NCI-H2107 (cell line): ENCODE data around the gene RENBP.
A peak's percentile ranks its signal among the peaks of the same experiment; 100 is the strongest.
"Not testable (repeated sequence)": the region's sequence is repeated elsewhere in the genome, so short reads cannot be mapped to it uniquely, and the experiment has no call there.

ENCODE experiments used
- DNase-seq: peaks from one replicate; lab custom pipeline; 2025; lab: John Stamatoyannopoulos, UW

RENBP gene

DNA sequence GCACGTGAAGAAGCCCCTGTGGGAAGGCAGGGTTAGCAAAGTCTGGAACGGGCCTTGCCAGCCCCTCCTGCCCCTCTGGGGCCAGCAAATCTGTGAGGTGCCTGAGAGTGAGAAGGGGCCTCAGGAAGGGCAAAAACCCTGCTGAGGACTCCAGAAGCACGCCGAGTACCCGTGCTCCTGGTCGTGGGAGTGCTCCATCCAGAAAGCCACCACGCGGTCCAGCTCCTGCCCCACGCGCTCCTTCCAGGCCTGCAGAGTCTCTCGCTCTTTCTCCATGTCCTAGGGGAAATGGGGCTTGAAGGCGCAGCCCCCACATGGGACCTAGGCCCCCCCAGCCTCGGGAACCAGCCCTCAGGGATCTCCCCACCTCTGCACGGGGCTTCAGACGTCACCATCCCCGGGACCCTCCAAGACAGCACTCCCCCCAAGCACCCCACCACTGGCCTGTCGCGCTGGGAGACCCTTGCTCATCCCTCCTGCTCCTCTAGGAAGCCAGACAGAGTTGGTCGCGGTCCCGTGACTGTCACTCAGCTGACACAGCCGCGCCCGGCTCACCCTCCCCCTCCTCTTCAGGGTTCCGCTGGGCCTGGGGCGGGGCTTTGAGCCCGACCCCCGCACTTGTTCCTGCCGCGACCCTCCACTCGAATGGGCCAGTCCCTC, at the start of gene RENBP:
TSS of gene RENBP (minus strand) at position 504 of the 660 bp plus-strand sequence. CDS start at position 471, 33 bp downstream.
- DNase-seq: no peak

DNA sequence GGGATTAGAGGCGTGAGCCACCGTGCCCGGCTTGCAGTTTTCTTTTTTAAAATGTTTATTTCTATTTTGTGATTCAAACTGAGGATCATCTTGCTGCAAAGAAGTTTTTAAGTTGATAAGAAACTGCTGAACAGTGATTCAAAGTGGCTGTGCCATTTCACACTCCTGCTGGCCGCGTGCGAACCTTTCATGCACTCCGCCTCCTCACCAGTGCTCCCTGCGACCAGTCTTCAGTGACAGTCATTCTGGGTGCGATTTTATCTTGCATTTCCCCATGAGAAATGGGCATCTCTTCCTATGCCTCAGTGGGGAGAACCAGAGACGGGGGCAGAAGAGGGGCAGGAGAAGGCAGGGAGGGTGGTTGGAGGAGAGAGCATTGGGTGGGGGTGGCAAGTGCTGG, 49.5 kb upstream of the RENBP start:
- DNase-seq: no peak

DNA sequence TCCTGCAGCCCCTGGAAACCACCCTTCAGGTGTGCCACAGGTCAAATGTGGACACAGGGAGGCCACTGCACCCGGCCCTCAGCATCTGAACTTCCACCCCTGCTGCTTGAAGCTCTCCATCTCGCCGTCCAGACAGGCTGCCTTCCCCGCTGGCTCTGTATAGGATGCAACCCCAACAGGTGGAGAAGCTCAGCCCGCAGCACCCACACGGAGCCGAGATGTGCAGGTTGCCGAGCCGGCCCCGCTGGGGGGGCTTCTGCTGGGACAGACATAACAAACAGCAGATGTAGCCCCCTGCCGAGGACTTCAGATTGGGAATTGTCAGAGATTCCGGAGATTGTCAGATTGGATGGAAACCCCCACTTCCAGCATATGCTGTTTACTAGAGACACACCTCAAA, 48.6 kb upstream of the RENBP start:
- DNase-seq: no peak

DNA sequence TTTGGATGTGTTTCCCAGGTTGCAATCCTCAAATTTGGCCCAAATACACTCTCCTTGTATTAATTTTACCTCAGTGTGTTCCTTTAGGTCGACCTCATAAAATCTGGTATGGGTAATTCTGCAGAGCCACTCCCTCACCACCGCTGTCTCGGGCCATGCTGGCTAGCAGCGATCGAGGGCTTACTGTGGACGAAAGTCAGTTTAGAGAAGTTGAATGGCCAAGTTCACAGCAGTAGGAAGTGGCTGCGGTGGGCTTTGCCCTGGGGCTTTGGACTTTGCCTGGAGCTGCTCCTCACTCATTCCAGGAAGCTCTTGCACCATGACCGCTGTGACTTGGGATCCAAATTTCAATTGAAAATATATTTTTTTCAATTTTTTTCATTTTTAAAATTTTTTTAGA, 47.7 kb upstream of the RENBP start:
- no peak for DNase-seq

DNA sequence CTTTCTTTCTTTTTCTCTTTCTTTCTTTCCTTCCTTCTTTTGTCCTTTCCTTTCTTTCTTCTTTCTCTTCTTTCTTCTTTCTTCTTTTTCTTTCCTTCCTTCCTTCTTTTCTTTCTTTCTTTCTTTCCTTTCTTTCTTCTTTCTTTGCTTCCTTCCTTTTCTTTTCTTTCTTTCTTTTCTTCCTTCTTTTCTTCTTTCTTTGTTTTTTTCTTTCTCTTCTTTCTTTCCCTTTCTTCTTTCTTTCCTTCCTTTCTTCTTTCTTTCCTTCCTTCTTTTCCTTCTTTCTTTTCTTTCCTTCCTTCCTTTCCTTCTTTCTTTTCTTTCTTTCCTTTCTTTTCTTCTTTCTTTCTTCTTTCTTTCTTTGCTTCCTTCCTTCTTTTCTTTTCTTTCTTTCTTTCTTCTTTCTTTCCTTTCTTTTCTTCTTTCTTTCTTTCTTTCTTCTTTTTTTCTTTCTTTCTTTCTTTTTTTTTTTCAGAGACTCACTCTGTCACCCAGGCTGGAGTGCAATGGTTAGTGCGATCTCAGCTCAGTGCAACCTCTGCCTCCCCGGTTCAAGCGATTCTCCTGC, 46.7 kb upstream of the RENBP start:
- DNase-seq: no peak

DNA sequence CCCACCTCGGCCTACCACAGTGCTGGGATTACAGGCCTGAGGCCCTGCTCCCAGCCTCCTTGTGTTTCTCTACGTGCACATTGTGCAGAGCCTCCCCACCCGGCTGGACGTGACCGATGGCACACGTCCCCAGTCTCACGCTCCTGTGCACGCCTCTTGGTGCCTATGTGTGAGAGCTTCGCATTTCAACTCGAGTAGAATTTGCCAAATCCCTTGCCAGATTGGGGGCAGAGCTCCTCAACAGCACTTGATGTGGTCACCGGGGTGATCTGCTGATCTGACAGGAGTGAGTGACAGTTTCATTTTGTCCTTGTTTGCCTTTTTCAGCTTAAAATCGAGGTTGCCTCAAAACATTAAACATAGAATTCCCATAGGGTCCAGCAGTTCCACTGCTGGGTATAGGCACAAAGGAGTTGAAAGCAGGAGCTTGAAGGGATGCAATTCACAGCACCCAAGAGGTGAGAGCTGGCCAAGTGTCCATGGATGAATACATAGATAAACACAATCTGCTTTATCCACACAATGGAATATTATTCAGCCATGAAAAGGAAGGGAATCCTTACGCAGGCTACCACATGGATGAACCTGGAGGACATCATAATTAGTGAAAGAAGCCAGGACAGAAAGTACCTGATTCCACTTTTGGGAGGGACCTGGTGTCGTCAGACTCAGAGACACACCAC, 45.7 kb upstream of the RENBP start:
- no peak for DNase-seq

DNA sequence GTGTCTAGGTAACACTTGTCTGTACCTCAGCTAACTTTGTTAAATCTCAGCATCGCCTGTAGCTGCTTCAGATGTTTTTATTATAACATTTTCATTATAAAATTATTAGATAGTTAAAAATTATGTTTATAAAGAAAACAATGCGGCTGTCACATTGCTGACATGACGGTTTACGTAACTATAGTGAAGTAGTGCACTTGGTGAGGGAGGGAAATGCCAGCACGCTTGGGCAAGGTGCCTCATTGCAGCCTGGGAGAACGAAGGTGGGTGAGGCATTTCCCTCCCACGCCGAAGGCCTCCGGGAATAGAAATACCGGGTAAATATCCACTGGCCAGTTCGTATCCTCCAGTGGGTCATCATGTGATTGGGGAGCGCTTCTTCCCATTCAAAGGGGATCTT, 44.0 kb upstream of the RENBP start:
- no peak for DNase-seq

DNA sequence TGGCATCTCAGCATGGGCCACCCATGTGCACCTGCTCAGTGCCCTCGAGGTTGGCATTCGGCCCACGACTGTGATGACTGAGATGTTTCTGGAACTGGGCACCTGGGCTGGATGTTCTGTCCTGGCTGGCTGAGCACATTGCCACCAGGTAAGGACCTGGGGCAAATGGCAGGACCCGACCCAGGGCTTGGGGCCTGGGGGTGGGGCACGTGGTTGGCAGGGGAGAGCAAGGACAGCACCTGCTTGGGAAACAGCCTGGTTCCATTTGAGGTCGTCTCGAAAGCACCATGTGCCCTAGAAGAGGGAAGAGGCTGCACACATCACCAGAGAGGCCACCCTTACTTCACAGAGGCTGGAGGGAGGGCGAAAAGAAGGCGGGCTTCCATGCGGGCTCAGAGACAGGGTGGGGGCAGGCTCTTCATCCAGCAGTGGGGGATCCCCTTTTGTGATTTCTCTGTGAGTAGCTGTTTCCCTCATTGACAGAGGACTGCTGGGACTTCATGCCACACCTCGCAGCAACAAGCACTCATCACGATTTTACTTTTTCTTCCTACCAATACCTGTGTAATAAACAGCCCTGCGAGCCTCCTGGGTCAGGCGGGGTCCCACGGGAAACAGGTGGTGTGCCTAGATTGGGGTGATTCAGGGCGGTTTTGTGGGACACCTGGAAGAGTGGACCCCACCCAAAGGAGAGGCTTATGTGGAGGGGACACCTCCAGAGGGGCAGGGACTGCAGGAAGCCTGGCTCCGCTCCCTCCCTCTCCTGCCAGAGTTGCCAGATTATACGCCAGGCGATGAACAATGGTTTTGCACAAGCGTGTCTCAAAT, 40.1 kb upstream of the RENBP start:
- no peak for DNase-seq

DNA sequence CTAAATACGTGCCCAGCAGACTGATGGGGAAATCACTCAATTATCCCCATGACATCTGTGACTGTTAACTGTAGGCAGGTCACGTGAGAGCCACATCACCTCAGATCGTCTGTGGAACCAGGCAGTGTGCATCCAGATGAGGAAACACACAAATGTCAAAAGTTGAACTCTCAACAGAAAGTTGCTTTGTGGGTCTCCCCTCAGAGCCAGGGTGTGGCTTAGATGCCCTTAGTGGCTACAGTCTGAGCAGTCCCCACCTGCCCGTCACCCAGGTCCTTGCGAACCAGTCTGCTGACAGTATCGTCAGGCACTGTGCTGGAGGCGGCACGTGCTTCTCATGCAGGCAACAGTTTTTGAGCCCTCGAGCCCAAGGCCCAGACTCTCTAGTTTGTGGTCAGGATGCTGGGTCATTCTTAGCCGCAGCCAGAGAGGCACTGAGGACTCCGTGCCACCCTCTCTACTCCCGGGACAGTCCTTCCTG, 38.9 kb upstream of the RENBP start:
- no peak for DNase-seq

DNA sequence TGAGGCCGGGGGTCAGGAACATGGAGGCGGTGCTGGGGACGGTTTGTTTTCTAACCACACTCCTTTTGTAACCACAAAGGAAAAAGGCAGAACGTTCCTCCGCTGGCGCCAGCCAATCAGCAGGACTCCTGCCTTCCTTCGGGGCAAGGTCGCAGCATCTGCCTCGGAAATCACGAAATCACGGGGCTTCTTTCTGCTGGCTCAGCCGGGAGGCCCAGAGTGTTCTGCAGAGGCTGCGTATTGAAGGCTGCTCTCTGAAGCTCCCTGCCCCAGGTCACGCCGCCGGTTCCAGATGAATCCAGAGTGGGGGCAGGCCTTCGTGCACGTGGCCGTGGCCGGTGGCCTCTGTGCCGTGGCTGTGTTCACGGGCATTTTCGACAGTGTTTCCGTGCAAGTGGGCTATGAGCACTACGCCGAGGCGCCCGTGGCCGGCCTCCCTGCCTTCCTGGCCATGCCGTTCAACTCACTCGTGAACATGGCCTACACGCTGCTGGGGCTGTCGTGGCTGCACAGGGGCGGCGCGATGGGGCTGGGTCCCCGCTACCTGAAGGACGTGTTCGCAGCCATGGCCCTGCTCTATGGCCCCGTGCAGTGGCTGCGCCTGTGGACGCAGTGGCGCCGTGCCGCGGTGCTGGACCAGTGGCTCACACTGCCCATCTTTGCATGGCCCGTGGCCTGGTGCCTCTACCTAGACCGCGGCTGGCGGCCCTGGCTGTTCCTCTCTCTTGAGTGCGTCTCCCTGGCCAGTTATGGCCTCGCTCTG, 37.5 kb upstream of the RENBP start:
- no peak for DNase-seq

DNA sequence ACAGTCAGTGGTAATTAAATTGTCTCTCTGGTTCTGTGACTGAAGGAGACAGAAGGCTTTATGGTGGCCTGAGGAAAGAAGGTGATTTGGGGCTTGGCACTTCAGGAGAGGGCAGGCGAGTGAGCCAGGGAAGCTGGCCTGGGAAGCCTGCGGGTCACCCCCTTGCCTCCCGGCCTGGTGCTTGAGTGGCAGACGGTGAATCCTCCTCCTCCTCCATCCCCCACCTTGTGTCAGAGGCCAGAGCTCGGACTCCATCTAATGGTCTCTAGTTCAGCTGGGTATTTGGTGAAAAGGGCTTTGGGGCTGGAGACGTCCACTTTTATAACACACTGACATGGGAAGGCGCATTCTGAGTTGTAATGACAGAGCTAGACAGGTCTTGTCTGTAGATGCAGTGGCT, 36.8 kb upstream of the RENBP start:
- no peak for DNase-seq

DNA sequence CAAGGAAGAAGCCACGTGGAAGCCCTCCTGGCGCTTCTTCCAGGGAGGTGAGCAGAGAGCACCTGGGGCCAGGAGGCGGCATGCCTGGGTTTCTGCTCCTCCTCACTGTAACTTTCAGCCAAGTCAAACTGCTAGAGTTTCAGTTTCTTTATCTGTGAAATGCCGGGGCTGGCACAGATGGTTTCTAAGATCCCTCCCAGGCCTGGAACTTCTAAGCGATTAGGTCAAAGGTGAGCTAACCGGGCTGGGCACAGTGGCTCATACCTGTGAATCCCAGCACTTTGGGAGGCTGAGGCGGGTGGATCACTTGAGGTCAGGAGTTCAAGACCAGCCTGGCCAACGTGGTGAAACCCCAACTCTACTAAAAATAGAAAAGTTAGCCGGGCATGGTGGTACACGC, 36.0 kb upstream of the RENBP start:
- DNase-seq: not testable (repeated sequence)

DNA sequence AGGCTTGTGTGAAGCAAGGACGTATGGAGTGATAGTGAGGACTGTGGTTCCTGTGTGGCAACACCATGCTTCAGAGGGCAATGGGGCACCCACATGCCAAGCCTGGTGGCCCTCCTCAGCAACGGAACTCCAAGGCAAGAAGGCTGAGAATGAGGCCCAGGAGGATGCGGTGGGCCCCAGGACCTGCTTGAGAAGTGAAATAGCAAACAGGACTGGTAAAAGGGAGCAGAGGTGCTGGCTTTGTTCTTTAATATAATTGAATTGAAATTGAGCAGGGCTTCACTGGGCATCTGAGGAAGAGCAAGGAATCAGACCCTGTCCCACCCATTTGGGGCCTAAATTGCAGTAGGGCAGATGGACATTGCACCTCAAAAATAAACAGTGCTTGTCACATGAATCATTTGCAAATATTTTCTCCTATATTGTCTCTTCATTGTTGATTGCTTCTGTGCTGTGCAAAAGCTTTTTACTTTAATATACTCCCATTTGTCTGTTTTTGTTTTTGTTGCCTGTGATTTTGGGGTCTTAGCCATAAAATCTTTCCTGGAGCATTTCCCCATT, 30.4 kb upstream of the RENBP start:
- no peak for DNase-seq

DNA sequence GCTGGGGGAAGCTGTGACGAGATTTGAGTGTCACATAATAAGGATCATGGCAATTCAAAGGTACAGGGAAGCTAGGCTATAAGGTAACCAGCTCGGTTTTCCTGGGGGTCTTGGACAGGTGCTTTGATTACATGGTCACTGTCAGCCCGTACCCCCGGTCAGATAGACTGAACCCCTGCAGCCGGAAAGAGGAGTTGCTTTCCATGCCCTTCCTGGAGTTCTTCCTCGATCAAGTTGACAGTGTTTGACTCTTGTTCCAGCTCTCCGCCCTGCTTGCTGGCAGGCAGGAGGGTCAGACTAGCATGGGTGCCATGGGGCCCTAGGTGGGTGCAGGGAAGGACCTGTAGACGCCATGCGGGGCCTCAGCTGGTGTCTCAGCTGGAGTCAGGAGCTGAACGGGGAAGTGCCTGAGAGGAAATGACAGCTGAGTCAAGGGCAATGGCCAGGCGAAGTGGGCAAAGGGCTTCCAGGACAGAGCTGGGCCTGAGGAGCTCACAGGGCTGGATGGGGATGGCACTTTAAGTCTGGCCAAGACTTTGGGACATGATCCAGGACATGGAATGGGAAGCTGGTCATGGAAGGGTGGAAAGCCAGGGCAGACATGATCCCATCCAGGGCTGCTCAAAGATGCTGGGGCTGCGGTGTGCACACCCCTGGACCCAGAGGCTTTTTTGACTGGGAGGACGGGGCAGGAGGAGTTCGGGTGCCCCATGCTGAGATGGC, 29.7 kb upstream of the RENBP start:
- no peak for DNase-seq

DNA sequence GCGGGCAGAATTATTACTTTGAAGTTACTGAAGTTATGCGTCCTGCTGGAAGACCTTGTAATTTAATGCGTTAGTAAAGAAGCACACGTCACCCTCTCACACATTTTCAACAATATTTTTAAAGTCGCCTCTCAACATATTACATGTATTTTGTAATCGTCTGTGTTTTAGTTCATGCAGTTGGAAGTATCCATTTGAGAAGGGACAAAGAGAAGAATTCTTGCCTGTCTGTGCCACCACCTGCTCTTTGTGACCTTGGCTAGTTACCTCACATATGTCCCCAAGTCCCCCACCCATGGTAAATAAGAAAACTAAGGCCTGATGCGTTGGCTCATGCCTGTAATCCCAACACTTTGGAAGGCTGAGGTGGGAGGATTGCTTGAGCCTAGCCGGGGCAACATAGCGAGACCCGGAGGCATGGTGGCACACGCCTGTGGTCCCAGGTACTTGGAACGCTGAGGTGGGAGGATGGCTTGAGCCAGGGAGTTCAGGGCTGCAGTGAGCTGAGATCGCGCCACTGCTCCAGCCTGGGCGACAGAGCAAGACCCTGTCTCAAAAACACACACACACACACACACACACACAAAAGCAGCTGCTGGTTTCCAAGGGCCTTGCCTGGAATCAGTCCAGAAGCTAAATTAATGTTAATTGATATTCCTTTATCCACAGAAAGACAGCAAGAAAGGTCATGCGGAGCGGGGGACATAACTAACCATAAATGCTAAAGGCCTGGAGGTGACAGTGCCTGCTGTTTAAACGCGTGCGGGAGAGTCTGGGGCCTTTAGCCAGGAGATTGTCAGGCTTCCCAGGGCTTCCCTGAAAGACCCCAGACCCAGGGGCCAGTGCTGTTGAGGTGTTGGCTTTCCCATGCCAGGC, 28.9 kb upstream of the RENBP start:
- no peak for DNase-seq

DNA sequence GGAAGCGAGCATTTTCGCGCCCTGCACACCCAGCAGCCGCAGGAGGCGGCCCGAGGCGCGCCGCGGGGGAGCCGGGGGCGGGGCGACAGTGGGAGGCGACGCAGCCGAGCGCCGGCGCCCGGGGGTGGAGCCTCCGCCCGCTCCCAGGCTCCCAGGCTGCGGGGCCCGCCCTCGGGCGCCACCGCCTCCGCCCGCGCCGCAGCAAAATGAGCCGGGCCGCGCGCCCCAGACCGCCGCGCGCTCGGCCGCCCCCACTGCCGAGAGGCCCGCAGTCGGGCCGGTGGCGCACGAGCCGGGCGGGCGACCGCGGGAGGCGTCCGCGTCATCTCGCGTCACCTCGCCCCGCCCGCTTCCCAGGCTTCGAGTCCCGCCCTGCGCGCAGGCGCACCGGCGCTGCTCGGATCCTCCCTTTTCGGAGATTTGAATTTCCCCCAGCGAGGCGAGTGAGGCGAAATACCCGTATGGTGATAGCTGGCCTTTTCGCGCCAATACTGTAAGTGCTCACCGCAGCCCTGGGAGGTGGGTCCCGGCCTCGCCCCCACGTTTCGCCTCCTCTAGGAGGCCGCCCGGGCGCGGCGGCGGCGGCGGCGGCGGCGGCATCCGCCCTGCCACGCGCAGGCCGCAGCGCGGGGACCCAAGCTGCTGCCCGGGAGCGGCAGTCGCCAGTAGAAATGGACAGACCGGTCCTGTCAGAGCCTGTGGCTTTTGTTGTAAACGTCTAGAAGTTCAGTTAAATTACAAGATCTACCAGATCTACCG, 28.1 kb upstream of the RENBP start, which contains the start of gene TMEM187:
TSS of gene TMEM187 (plus strand) at position 387 of the 759 bp plus-strand sequence. CDS start 9,309 bp downstream, outside the sequence.
- peak; percentile 79 for DNase-seq

DNA sequence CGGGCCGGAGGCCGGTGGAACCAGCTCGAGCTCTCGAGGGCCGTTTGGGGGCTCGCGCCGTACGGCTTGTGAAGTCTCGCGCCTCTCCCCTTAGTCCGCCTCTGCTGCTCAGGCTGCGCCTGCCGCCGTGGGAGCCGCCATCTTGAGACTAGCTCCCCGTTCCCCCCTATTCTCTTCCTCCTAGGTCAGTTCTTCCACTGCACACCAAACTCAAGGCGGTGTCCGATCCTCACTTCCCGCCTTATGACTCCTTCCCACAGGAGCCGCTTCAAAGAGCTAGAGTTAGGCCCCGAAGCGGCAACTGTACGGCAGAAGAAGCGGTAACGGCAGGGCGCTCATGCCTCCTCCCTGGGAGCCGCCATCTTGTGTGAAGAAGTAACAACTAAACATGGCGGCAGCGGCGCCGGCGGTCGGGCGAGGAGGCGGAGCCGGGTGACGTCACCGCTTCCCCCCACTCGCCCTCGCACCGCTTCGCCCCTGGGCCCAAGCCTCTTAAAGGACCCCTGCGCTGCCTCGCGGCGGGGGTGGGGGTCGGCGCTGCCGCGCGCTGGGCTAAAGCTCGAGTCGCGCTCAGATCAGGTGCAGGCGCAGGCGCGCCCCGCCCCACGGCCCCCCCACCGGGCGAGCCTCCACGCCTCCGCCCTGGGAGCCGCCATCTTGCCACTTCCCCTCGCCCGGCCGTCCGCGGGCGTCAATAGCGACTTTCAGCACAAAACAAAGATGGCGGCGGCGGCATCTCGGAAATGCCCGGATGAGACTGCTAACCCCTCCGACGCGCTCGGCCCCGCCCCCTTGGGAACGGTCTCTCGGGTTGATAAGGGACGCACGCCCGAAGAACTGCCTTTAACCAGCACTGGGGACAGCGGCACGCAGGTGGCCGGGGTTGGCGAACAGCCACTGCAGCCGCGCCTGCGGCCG, 27.3 kb upstream of the RENBP start, which contains the start of gene HCFC1:
TSS of gene HCFC1 (minus strand) at position 369 of the 918 bp plus-strand sequence. CDS start 978 bp downstream, outside the sequence.
- DNase-seq: peak; percentile 96

DNA sequence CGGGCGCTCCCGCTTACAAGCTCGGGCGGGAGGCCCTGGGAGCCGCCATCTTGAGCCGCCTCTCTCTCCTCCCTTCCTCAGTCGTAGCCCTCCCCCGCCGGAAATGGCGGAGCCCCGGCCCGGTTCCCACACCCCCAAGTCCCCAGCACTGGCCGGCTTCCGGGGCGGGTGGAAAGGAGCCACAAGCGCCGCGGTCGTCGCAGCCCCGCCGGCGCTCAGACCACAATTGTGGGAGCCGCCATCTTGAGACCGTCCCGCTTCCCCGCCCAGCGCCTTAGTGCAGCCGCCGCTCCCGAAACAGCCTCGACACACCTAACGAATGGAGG, 26.6 kb upstream of the RENBP start:
- DNase-seq: peak; percentile 83
